NCI-H1436 (cell line): ENCODE measurements around the gene GLRA2.
"Not testable (repeated sequence)": the region's sequence is repeated elsewhere in the genome, so short reads cannot be mapped to it uniquely, and the experiment has no call there.

Source experiments
- DNase-seq: peaks from one replicate; lab custom pipeline; 2025; lab: John Stamatoyannopoulos, UW

The GLRA2 gene

DNA sequence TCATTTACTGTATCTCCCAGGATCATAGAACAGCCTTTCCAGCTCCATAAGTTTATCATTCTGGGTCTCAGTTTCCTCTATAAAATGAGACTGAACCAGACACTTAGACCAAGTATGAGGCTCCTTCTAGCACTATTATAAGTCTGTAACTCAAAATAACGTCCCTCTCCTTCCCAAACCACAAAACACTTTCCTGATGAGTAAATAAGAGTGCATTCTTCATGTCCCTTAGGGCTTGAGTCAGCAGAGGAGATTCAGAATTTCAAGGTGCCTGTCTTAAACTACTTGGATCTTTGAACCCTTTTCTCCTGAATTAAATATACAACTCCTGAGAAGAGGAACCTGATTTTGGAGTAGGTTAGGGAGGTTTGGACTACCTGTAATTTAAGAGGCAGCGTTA lies 62.6 kb downstream of the GLRA2 start:
- no peak for DNase-seq

DNA sequence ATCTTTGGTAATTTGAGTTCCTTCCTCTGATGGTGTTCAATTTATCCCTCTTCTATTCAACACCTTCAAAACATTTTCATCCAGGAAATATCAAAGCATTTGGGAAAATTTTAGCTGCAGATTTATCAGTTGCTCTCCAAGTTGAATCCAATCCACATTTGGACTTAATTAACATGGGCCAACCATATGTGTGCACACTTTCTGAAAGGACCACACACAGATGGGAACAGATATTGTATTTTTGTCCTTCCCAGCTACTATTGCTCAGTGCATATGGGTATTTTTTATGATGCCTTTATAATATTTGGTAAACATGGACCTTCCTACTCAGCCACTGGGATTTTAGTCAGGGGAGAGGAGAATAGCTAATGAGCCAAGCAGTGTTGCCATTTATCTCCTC lies 65.2 kb downstream of the GLRA2 start:
- DNase-seq = no peak

DNA sequence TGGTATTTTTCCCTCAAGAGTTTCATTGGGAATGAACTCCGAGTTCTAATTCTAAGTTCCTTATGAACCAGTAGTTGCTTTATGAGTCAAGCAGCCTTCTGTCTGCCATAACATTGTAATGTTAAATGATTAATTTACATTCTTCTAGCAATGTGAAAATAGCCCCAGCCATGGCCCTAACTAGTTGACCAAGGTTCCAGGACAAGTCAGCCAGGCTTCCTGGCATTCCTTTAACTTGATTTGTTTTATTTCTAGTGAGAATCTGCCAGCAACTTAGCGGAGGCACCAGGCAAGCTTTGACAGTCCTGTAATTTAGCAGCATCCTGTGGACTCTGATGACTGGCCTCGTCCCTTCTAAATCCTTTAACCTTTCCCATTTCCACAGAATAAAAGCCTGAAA lies 69.0 kb downstream of the GLRA2 start:
- DNase-seq = no peak

DNA sequence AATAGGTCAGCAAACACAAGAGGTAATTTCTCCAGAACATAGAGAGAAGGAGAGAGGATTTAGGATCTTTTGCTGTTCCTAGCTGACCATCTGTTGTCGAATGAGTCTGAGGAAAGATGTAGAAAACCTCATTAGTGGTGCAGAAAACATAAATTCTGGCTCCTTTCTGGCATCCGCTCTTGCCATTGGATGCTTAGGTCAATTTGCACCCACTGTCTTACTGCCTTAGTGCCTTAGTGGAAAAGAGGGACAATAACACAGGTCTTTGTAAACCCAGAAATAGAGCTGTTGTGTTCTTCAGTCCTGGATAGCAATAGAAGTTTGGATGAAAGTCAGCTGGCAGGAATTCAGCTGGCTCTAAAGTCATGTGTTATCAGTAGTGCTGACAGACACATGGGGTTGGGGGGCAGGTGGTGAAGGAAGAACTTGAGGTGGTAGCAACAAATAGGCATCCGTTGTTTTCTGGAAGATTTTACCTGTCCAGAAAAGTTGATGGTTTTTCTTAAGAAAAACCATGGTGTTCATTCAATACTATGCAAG lies 78.2 kb downstream of the GLRA2 start:
- DNase-seq = no peak

DNA sequence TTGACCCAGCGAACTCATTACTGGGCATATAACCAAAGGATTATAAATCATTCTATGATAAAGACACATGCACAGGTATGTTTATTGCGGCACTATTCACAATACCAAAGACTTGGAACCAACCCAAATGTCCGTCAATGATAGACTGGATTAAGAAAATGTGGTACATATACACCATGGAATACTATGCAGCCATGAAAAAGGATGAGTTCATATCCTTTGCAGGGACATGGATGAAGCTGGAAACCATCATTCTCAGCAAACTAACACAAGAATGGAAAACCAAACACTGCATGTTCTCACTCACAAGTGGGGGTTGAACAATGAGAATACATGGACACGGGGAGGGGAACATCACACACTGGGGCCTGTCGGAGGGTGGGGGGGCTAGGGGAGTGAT lies 83.1 kb downstream of the GLRA2 start:
- not testable (repeated sequence) for DNase-seq

DNA sequence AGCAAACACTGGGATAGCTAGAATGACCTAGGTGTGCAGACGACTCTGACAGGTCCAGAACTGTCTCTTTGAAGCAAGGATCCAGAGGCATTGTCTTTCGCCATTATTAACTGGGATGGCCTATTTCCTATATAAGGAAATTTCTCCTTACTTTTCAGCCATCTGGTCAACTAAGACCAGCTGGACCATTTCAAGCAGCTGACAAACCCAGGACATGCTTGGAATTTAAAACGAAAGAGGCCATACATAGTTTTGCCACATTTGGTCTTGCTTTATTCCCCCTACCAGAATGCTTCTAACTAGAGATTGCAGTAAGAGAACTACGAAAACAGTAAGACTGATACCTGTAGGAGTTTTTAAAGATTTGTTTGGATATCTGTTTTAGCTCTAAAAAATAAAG lies 87.0 kb downstream of the GLRA2 start:
- DNase-seq = no peak

DNA sequence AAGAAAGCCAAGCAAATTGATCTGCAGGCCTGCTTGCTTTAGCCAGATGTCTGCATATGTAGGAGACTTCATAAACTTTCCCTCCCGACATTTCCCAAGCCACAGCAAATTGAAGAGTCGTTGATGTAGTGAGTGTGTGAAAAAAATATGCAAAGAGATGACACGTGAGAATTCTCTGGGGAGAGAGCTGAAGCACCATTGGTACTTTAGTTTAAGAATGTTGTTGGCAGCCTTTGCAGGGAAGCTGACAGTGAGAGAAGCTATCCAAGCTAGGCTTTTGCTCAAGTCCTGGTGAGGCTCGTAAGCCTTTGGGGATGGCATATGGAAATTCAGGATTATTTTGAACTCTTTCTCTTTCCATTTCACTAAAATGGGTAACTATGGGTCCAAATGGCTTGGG lies 87.5 kb downstream of the GLRA2 start:
- DNase-seq = no peak

DNA sequence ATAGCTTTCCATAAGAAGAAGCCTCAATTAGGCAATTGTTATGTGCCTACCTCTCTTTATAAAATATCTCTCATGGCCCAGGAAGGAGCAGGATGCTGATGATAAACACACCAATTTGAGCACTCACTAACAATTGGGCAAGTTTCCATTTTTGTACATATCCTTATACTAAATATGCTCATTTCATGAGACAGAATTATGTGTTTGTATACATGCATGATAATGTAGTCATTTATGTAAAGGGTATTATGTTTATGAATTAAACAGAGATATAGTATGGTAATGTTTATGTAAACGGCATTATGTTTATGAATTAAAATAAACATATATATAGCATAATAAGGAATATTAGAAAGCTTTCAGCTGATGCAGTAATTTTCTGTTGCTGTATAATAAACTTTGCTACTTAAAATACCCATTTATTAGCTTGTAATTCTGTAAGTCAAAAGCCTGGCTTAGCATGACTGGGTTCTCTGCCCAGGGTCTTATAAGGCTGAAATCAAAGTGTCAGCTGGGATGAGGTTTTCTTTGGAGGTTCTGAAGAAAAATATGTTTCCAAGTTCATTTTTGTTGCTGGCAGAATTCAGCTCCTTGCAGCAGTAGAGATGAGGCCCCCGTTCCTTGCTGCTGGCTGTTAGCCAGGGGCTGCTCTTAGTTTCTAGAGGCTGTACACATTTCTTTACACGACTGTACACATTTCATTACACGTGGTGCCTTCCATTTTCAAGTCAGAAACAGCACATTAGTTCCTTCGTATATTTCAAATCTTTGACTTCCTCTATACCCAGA lies 89.0 kb downstream of the GLRA2 start:
- DNase-seq = no peak

DNA sequence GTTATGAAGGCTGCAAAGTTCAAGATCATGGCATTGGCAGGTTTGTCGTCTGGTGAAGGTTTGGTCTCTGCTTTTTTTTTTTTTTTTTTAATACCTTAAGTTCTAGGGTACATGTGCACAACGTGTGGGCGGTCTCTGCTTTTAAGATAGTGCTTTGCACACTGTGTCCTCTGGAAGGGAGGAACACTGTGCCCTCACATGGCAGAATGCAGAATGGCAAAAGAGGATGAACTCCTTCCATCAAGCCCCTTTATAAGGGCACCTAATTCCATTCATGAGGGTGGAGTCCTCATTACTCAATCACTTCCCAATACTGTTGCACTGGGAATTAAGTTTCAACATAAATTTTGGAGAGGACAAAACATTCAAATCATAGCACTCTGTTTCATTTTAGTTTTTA lies 101.4 kb downstream of the GLRA2 start:
- DNase-seq = no peak

DNA sequence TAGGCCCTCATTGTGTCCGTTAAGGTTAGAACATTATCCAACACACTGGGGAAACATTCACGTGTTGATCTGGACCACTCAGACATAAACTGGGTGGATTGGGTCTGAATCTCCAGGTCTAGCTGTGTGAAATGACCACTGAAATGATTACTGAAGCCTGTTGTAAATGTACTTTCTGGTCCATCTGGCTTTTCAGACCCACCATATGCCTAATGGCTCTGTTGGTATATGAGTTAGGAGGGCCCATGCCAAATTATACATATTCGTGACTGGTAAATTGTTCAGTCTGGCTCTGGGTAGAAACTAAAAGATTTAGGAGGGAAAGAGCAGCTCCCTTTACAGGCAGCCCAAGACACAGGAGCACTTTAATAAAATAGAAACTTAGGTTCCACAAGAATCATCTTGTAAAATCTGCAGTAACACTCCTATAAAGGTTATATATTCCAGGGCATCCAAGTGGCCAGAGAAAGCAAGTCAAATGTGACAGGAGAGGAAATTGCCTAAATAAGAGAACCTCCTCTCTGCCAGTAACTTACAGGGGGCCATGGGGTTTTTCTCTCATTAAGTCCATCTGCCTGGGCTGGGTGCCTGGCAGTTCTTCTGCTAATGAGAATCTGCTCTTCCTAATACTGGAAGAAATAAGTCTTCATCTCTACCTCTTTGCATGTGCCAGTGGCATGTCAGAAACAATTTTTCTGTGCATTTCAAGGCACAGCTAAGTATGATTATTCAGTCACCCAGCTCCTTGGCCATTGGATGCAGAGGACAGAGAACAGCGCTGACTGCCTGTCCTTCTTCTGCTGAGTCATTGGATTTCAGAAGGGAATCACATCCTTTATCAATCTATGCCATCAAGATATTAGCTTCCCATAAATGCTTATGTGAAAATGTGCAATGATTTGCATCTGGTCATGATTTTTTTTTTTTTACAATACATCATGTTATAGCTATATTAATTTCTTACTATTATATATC lies 112.6 kb downstream of the GLRA2 start:
- DNase-seq = no peak

DNA sequence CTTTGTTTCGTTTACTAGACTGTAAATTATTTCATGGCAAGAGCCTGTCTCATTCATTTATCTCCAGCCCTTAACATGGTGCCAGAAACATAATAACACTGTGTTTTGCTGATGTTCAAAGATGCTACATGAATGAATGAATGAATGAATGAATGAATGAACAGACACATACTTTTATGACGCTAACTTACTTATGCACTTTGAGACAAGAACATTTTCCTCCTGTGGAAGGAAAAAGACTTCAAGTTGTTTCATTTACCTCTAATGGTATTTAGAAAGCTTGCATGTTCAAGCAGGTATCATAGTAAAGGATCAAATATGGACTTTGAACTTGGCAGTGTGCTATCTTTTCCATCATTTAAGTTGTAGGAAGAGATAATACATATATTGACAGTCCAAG lies 131.6 kb downstream of the GLRA2 start:
- DNase-seq = no peak

DNA sequence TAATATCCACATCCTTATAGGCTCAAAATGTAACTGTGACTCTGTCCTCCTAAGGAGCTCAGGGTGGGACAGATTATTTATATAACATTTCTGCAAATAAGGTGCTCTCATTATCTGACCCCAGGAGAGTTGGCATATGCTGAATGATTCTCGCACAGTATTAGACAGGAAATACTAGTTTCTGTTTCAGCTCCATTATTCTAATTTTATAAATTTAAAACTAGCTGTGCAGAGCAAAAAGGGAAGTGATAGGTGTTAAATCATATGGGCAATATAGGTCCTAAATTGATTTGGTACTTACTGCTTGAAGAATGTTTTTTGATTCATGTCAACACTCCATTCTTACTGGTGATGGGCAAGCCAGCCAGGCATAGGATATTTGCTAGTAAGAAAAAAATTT lies 141.5 kb downstream of the GLRA2 start:
- DNase-seq = no peak

DNA sequence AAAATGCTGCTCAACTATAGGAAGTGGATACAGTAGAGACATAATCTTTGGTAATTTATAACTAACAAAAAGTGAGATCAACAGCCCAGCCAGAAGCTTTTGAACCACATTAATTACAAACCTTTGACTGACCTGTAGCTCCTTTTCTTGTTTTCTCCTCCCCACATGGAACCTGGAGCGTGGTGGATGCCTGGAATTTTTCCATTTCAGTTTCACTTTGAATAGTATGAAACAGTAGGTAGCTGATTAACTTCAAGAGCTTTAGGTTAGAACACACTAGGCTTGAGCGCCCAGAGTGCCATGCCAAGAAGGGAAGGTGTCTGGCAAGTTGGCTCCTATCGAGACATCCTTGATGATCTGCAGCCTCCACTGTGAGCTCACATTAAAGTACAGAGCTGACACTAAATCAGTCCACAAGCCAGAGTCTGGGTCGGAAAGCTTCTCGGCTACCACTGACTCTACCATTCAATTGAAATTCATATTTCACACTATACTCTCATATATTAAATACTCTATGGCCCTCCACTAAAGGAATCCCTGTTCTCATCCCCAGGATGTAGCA lies 143.4 kb downstream of the GLRA2 start:
- DNase-seq = no peak

DNA sequence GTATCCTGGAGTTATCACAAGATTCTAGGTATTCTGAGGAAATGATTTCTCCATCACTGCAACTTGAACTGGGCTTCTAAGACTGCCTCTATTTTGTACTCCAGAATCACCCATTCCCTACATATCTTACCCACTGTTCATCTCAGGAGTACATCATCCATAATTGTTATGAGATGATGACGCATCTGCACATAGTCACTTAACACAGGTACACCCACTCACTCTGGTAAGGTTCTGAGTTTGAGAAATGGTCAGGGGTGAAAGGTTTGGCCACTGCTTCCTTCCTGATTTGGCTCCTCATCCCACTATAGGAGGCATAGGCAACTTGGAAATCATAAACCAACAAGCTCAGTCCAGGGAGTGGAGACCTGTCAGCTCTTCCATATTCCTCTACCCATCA lies 143.9 kb downstream of the GLRA2 start:
- DNase-seq = no peak

DNA sequence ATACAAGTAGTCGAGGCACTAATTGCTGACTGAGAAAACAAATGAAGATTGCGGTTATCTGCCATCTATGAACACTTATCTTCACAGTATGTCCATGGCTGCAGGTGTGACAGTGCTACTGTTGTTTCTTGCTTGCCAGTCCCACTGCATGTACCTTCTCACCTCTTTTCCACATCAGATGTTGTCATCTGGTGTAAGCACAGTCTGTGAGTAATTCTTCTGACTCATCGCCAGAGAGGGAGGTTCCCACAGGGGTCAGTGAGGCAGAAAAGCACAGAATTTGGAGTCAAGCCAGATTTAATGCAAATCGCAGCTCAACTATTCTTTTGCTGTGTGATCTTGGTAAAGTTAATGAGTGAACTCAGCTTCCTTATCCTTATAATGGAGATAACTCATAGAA lies 144.4 kb downstream of the GLRA2 start:
- no peak for DNase-seq

DNA sequence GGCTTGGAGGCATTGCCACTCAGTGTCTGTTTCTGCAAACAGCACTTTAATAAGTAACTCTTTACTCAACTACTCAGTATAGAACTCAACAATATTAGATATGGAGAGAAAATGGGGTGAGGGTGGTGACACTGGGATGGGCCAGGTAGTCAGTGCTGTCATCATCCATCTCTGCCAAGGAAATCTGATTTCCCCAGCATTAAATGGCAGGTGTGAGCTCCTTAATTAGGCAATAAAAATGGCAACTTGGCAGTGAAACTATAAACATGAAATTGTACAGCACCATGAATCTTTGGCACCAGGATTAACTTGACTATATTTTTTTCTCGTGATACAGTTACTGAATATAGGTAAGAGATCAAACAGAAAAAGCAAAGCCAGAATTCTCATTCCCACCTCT lies 146.2 kb downstream of the GLRA2 start:
- no peak for DNase-seq

DNA sequence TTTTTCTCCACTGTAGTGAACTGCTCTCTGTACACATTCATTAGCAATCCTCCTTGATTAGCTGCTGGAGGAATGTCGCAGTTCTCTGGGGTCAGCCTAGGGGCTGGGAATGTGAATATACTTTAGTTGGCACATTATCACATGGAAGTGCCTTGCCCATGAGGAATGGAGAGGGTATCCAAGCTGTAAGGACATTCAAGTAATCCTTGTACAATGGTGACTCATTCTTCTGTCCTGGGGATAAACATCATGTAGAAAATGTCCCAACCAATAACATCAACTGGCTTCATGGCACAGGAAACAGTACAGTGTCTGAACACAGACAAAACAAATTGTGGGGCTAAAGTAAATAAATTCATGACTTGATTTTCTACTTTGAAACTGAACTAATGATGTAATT lies 147.1 kb downstream of the GLRA2 start:
- no peak for DNase-seq

DNA sequence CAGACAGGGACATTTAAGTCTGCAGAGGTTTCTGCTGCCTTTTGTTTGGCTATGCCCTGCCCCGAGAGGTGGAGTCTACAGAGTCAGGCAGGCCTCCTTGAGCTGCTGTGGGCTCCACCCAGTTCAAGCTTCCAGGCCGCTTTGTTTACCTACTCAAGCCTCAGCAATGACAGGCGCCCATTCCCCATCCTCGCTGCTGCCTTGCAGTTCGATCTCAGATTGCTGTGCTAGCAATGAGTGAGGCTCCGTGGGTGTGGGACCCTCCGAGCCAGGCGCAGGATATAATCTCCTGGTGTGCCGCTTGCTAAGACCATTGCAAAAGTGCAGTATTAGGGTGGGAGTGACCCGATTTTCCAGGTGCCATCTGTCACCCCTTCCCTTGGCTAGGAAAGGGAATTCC lies 159.0 kb downstream of the GLRA2 start:
- not testable (repeated sequence) for DNase-seq

DNA sequence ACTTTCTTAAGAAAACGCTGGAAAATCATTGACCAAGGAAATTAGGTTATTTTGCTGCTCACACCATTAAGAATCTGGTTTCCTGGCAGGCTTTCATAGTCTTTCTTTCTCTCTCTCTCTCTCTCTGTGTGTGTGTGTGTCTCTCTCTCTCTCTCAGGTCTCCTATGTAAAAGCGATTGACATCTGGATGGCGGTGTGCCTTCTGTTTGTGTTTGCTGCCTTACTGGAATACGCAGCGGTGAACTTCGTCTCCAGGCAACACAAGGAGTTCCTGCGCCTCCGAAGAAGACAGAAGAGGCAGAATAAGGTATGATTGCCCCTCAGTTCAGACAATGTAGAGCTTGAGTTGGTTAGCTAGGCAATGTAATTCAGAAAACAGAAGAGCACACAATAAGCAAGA lies 161.2 kb downstream of the GLRA2 start:
- DNase-seq = no peak

DNA sequence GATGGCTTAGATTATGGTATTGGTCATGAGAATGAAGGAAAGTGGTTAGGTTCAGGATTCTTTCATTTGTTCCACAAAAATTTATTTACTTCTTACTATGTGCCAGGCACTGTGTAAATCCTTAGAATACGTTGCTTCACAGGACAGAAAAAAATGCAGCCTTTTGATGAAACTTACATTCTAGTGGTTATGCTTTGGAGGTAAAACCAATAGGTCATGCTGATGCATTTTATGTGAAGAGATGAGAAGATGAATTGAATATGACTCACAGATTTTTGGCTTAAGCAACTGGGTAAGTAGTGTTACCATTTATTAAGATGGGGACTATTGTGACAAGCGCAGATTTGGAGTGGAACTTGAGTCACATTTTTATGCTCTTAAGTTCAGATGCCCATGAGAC lies 165.3 kb downstream of the GLRA2 start:
- no peak for DNase-seq

DNA sequence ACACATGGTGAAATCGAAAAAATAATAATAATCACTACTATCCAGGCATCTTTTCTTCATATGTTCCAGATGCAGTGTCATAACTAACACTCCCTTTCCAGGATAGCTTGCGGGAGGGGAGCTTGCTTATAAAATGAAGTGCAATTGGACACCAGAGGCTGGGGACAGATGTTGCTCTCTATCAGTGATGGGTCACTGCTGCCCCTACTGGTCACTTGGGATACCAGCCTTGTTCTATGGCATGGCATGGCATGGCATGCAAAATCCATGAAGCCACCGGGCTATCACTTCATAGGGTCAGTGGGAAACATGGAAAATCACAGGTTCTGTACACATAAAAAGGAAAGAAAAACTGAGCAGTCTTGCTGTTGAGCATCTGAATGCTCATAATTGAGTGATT lies 168.1 kb downstream of the GLRA2 start:
- DNase-seq = peak; percentile 4

DNA sequence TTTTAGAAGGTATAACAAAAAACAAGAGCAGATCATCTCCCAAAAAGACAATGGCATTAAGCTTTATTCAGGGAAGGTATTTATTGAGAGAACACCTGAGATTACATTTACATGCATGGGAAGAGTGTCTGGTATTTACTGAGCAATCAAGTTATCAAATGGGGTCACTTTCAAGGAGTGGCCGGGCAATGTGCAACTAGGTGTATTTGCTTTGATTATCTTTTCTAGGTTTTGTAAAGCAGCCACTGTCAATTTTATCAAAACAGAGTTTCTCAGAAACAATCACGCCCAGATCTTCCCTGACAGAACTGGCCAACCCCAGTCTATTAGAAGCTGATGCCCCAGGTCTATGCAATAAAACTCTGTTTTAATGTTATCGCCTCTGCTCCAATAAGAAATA lies 169.5 kb downstream of the GLRA2 start:
- DNase-seq = no peak

DNA sequence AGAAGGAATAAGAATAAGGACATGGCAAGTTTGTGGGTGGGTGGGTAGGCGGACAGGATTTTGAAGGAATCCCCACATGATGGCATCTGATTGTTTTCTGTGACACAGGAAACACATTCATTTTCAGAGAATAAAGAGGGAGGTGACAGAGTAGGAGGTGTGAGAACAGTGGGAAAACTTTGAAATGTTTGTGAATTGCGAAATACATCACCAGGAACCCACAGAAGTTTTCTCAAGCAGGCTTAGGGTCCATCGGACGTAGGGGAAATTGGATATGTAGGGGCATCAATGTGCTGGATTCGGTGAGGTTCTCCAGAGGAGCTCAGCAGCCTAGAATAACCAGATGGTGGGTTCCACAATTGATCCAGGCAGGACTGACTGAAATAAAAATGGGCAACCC lies 171.6 kb downstream of the GLRA2 start:
- DNase-seq = no peak
